GM10266 (cell line): ENCODE measurements around the gene CFAP73.

Experiments used
- DNase-seq: peaks from one replicate; pipeline ENCODE4 v3.0.0; 2012; ENCODE audit errors: extremely low spot score
- CTCF ChIP-seq: IDR thresholded peaks from 2 replicates; pipeline ENCODE4 v1.5.1; 2012; ENCODE audit warnings: mild to moderate bottlenecking, low read depth; ENCODE audit not compliant: control insufficient read depth, insufficient read depth; ENCODE audit errors: missing control alignments

Gene CFAP73

GRCh38 chr12:113142886-113143332 is 6.6 kb upstream of the CFAP73 start:
- DNase-seq = no peak
- no peak for TF ChIP-seq CTCF

GRCh38 chr12:113143959-113144358 is 5.6 kb upstream of the CFAP73 start:
- DNase-seq = no peak
- no peak for TF ChIP-seq CTCF

GRCh38 chr12:113144806-113145205 is 4.7 kb upstream of the CFAP73 start:
- TF ChIP-seq CTCF = no peak
- no peak for DNase-seq

GRCh38 chr12:113145720-113146551 is 3.6 kb upstream of the CFAP73 start:
- DNase-seq = no peak
- no peak for TF ChIP-seq CTCF

GRCh38 chr12:113146999-113147398 is 2.5 kb upstream of the CFAP73 start:
- TF ChIP-seq CTCF = no peak
- DNase-seq = no peak

GRCh38 chr12:113151655-113152054 is 2.1 kb downstream of the CFAP73 start:
- no peak for DNase-seq
- TF ChIP-seq CTCF = no peak

GRCh38 chr12:113152196-113152834 is 2.8 kb downstream of the CFAP73 start:
- no peak for TF ChIP-seq CTCF
- DNase-seq = no peak
